GM12865 (cell line): ENCODE results near the gene MRPL10.

ENCODE experiments used
- DNase-seq: peaks from one replicate; pipeline ENCODE4 v3.0.0; 2010; ENCODE audit warnings: low read depth
- H3K4me3 ChIP-seq: 2 replicates; pipeline ENCODE4 v1.5.1; 2011; ENCODE audit warnings: mild to moderate bottlenecking, low read depth, low read length, control low read depth
- CTCF ChIP-seq: IDR thresholded peaks from 2 replicates; pipeline ENCODE4 v1.5.1; 2011; ENCODE audit warnings: low read length, control low read depth, low read depth, inconsistent platforms; ENCODE audit not compliant: insufficient read depth; ENCODE audit errors: missing control alignments

Gene MRPL10

GRCh38 chr17:47857551-47858455 is 26.5 kb upstream of the MRPL10 start:
- DNase-seq: no peak
- no peak for TF ChIP-seq CTCF
- no peak overlapping the region for H3K4me3 ChIP-seq

DNA sequence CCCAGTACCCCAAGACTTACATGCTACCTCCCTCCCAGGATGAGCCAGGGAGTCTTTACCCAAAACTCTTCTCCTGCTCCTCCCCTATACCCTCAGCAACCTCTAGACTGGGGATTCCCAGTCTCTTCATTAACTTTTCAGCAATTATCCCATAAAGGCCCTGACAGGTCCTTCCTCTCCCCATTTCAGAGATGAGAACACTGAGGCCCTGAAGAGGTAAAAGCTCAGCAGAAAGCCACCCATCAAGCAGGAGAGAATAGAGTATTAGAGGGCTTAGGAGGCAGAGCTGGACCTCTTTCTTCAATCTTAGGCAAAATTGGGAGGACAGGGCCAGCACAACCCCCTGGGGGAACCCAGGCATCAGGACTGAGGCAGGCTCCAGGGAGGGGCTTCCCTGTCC is 25.5 kb upstream of the MRPL10 start:
- DNase-seq: no peak
- no peak for TF ChIP-seq CTCF
- H3K4me3 ChIP-seq: no peak overlapping the region

DNA sequence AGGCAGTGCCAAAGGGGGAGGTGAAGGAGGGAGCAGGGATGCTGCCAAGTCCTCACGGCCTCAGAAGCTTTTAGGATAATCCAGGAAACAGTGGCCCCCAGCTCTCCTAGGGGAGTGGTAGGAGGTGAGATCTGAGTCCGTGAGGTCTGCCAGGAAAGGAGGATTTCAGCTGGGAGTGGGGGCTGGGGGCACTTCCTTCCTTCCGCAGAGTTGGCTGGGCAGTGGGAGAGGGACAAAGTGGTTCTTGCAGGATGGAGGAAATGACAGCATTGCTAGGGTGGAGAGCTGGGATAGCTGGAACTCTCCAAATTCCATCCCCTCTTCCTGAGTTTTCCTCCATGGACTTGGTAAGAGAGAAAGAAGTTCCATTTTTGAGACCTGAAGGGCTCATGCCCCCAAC is 24.4 kb upstream of the MRPL10 start:
- no peak overlapping the region for H3K4me3 ChIP-seq
- no peak for DNase-seq
- TF ChIP-seq CTCF: no peak

- H3K4me3 ChIP-seq: no peak overlapping the region
- TF ChIP-seq CTCF: no peak
- DNase-seq: no peak
Observed at GRCh38 chr17:47853616-47854015, 22.3 kb upstream of the MRPL10 start.

DNA sequence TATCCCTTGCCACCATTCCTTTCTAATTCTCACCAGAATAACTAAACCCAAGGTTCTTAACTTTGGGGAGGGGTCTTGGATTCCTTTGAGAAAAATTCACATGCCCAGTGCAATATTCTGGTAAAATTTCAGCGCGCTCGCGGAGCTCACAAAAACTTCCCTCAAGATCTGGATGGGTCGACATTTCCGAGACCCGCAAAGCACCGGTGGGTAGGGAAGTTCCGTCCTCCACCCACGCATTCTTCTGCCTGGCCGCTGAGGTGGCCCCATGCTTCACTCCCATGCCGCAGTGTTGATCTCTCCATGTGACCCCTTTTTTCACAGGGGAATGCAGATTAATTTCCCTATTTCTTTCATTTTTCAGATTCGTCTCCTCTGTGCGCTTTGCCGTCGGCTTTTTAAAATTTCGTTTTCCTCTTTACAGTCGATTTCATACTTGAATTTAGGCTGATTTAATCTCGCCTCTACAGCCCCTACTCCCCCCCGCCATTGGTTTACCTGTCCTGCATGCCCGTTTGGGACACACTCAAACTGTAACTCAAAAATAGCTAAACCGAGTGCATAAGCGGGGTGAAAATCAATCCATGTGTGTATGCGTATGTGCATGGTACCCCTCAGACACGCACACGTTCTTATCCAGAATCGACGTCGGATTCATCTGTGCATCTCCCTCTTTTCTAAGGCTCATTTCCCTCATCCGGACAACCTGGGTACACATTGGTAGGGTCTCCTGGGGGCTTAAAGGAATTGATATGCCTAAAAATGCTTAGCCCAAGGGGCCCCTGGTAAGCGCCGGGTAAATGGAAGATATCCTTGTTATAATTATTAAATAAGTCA is 21.0 kb upstream of the MRPL10 start:
- DNase-seq: no peak
- H3K4me3 ChIP-seq: no peak overlapping the region
- TF ChIP-seq CTCF: no peak

- no peak overlapping the region for H3K4me3 ChIP-seq
- DNase-seq: no peak
- TF ChIP-seq CTCF: no peak
Observed at GRCh38 chr17:47851764-47852112, 20.4 kb upstream of the MRPL10 start.
